SIG-M5 (cell line): ENCODE results near the gene FANCC.
"Not testable (repeated sequence)": the region's sequence is repeated elsewhere in the genome, so short reads cannot be mapped to it uniquely, and the experiment has no call there.

ENCODE experiments used
- DNase-seq: peaks from one replicate; lab custom pipeline; 2025; lab: John Stamatoyannopoulos, UW

The FANCC gene

DNA sequence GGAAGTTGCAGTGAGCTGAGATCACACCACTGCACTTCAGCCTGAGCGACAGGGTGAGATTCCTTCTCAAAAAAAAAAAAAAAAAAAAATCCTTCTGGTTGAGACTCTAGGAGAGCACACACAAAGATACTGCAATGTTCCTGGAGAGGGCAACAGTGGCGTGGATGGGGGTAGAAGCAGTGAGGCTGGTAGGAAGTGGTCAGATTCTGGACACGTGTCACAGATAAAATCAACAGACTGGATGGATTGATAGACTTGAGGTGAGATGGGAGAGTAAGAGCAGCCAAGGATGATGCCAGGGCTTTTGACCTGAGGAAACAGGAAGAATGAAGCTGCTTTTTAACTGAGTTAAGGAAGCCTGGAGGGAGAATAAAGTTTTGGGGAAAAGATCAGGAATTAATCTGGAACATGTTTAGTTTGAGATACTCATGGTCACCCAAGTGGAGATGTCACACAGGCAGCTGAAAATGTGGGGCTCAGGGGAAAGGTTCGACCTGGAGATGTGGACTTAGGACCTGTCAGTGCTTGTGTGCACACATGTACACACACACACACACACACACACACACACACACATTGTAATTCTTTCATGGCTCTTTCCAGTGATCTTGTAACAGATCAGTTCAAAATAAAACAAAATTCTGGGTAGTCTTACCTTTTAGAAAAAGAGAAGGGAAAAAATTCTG, 88.1 kb downstream of the FANCC start:
- DNase-seq, result no peak

DNA sequence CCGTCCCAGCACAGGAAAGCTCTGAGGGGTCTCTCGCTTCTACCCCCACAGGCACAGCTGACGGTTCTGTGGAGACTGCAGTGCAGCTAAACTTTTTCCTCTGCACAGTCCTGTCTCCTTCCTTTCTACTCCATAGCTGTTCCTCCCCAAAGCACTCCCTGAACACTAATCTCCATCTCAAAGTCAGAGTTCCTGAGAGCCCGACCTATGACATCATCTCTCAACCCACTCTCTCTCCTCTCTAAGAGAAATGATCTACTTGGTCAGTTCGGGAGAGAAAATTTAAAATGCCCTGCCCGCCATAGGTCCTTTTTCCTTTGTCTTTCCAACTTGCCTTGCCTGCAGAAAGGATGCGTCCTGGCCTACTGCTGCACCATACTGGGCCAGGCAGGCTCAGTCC, 90.6 kb downstream of the FANCC start:
- DNase-seq, result no peak

GRCh38 chr9:95225726-95226106, 91.8 kb downstream of the FANCC start:
- no peak for DNase-seq

DNA sequence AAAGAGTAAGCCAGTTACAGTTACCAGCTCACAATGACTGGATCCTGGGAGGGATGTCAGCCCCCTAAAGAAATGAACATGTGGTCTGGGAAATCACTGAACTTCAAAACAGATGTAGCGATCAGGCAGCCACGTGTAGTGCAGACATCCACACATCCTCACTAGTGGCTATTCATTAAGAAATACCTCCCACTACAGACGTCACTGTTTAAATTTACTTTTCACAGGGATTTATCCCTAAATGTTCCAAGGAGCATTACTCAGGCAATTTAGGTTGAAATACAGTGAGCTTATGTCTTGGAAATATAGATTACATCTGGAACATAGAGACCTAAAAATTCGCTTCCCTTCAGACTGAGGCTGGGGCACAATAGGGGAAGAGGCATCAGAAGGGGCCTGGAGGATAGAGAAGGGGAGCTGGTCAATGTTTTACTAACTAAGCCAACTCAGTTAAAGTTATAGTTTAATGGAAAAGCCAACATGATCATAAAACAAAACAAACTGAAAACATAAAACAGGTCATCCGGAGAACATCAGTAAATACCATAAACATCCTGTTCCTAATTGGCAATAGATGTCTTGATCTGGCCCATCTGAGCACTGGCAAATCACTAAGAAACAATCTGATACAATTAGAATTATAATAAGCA, 92.3 kb downstream of the FANCC start:
- DNase-seq, result no peak

- DNase-seq, result no peak
These were observed 93.0 kb downstream of the FANCC start for GRCh38 chr9:95224376-95225019.

- not testable (repeated sequence) for DNase-seq
These were observed 97.2 kb downstream of the FANCC start for GRCh38 chr9:95220352-95220751.

GRCh38 chr9:95218773-95219172, 98.7 kb downstream of the FANCC start:
- DNase-seq, result no peak

- DNase-seq, result no peak
These were observed 99.6 kb downstream of the FANCC start for GRCh38 chr9:95217936-95218335.

- no peak for DNase-seq
These were observed 102.1 kb downstream of the FANCC start for GRCh38 chr9:95215336-95215898.

- no peak for DNase-seq
These were observed 104.4 kb downstream of the FANCC start for GRCh38 chr9:95213117-95213516.

DNA sequence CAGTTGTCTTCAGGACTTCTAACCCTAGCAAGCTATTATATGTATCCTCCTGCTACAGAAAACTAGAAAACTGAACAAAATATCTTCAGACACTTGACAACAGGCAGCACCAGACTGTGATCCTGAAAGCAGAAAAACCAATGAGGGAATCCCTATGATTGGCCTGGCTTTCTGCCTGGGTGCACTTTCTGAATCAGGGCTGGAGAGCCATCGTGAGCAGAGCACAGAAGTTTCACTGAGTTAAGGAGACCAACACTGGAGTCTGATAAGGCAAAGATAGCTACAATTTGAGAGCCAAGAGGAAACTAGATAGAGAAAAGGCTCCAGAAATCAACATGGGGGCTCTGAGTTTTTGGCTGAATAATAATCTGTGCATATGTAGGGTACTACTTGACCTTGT, 106.5 kb downstream of the FANCC start:
- no peak for DNase-seq

DNA sequence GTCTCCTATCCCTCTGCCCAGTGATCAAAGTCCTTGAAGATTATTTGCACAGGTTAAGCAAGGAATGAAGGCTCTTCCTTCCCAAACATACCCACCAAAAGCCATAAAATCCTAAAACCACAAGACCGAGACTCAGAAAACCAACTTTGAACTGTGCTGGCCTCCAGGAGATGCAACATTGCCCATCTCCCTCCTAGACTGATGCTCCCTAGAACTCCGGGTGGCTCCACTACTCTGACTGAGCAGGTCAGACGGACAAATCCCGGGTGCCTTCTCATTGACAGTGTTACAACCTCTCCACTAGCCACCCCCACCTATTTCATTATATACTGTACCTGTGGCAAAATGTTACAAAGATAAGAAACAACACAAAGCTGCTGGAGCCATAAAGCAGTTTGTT, 110.1 kb downstream of the FANCC start:
- DNase-seq, result no peak

GRCh38 chr9:95206143-95206542, 111.4 kb downstream of the FANCC start:
- DNase-seq, result no peak

DNA sequence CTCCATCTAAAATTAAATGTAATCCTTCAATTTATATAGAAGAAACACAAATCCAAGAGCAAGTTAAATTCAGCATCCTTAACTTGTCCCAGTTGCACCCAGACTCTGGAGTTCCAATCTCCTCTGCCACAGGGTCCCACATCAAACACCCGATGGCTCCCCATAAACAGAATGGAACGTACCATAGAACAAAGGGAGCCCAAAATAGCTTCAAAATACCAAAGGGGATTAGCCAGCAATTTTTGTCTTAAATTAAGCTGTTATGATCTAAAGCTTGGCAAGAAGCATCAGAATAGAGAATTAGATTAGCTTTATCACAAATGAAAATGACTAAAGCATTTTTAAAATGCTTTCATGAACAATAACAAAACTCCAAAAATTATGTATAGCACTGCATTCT, 112.8 kb downstream of the FANCC start:
- no peak for DNase-seq

- no peak for DNase-seq
These were observed 113.2 kb downstream of the FANCC start for GRCh38 chr9:95204310-95204709.

- DNase-seq, result not testable (repeated sequence)
These were observed 114.5 kb downstream of the FANCC start for GRCh38 chr9:95203019-95203418.

DNA sequence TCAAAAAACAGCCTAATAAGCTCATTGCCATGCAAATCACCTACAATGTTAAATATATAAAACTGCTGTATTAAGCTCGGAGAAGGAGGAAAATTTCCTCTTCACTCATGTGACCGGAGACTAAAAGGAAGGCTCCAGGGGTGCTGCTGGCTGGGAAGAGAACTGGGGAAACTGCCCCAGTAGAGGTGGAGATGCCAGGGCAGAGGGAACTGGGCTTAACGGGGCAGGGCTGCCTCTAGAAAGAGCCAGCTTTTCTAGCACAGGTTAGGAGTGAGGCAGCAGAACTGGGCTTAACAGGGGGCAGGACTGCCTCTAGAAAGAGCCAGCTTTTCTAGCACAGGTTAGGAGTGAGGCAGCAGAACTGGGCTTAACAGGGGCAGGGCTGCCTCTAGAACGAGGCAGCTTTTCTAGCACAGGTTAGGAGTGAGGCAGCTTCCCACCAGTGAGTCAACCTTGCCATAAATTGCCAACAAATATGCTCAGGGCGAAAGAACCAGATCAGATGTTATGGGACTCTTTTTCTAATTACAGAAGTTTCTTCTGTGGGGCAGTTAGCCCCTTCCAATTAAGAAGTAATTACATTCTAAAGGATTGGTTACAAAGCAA, 115.3 kb downstream of the FANCC start:
- no peak for DNase-seq

DNA sequence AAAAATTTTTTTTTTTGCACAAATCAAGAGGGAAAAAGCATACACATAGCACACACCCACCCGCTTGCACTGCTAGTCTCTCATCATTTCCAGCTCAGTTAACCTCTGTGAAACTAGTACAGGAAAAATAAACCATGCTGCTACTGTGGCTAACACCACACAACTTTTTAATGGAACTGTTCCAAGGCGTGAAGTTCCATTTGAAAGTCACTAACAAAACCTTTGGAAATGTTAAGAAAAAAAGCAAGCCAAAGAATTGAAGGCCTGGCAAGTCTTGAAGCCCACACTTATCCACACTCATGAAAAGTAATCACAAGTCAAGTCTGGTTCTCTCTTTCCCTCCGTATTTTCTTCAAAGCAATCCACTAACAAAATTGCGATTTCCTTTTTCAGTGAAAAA, 116.3 kb downstream of the FANCC start:
- DNase-seq, result no peak

GRCh38 chr9:95197692-95198271, 119.7 kb downstream of the FANCC start:
- no peak for DNase-seq

DNA sequence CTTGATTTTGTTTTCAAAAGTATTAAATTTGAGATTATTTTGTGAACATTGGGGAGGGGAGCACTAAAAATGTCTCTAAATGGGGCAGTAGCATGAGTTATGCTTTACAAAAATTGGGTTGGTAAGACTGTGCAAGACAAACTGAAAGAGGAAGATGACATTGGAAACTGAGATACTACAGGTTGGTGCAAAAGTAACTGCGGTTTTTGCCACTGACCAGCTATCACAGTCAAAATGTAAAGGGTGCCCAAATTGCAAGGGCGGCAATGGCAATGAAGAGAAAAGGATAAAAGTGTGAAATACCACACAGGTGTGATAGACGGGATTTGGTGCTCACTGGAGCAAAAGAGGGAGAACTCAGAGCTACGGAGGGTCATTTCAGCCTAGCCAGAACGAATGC, 124.0 kb downstream of the FANCC start:
- no peak for DNase-seq

DNA sequence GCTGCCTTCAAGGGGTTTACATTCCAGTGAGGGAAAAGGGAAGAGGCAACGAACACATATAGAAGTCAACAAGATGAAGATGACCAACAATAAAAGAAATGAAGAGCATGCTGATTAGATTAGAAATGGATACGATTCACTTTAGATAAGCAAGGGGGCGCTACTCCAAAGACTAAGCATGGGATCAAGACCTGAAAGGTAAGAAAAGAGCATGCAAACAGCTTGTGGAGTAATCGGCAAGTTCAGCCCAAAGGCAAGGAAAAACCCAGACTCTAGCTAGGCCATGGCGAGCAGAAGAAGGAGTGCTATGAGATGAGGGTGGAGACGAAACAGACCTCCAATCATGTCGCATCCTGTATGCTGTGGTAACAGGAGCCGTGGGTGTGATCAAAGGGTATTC, 124.4 kb downstream of the FANCC start:
- no peak for DNase-seq

DNA sequence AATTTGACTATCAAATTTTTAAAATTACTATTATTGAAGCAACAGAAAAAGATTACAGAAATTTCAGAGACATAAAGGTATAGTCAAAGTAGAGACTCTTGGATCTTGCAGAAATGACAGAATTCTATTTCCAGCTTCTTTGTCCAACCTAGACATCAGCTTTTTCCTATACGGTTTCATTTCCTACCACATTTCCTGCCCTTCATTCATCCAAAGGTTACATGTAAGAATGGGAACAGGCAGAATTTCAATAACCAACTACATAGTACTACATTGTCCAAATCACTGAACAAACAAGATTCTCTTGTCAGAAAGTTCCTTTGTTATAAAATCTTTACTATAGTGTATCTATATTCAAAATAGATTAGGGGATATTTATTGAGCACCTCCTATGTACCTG, 124.9 kb downstream of the FANCC start:
- DNase-seq, result no peak
